ENCODE measurements around the gene ABHD17C. TPM values are rescaled to one million over a fixed set of nuclear protein-coding genes. Genes with fewer than 3 reads are reported as not detected.

Gene ABHD17C
- total RNA-seq, 1 experiment from 2014 or later, result 10.3 TPM

- Histone ChIP-seq H3K27ac (ENCODE audit: low read length) (no peak overlapping the region), H3K9ac (ENCODE audit: low read length) (no peak overlapping the region), H4K20me1 (ENCODE audit: low read length) (no peaks in the 10 kb centered on the region), H3K79me2 (ENCODE audit: low read length) (no peaks in the 10 kb centered on the region), H3K9me3 (ENCODE audit: low read length) (no peaks in the 10 kb centered on the region), H3K27me3 (ENCODE audit: low read length) (no peaks in the 10 kb centered on the region), H3K36me3 (ENCODE audit: low read depth, low read length) (no peaks in the 10 kb centered on the region), H3K4me3 (ENCODE audit: low read length) (no peak overlapping the region), H2AFZ (ENCODE audit: low read length) (no peak overlapping the region), H3K9me2 (replicated peaks; ENCODE audit: low read length) (no peaks in the 10 kb centered on the region), H3K4me1 (ENCODE audit: insufficient read depth, low read length) (peaks cover 4% of the 10 kb centered on the region; the same call in 1 of the 2 replicates), H3K4me2 (ENCODE audit: low read length) (no peak overlapping the region), H3F3A (ENCODE audit: low read length, unreplicated experiment) (no peaks in the 10 kb centered on the region)
- DNase-seq (no peak), ATAC-seq (no peak)
- CTCF ChIA-PET, result no interaction called here
- intact Hi-C loops (cut with micrococcal nuclease), result no loop called here
- BruUV-seq (replicated peaks), result no TSS peak
- POLR2A ChIA-PET (ENCODE audit: unreplicated experiment), result no interaction called here
- TF ChIP-seq EZH2 (IDR thresholded peaks at IDR 0.05; ENCODE audit: low read length, unreplicated experiment) (no peak), EZH2phosphoT487 (IDR thresholded peaks at IDR 0.05; ENCODE audit: borderline replicate concordance, low read length) (no peak)
- TF ChIP-seq, protein P1, sequence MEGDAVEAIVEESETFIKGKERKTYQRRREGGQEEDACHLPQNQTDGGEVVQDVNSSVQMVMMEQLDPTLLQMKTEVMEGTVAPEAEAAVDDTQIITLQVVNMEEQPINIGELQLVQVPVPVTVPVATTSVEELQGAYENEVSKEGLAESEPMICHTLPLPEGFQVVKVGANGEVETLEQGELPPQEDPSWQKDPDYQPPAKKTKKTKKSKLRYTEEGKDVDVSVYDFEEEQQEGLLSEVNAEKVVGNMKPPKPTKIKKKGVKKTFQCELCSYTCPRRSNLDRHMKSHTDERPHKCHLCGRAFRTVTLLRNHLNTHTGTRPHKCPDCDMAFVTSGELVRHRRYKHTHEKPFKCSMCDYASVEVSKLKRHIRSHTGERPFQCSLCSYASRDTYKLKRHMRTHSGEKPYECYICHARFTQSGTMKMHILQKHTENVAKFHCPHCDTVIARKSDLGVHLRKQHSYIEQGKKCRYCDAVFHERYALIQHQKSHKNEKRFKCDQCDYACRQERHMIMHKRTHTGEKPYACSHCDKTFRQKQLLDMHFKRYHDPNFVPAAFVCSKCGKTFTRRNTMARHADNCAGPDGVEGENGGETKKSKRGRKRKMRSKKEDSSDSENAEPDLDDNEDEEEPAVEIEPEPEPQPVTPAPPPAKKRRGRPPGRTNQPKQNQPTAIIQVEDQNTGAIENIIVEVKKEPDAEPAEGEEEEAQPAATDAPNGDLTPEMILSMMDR (conservative IDR thresholded peaks at IDR 0.05; ENCODE audit: low read depth, low read length), result no peak
Measured at GRCh38 chr15:80769153-80769828, 74.2 kb downstream of the ABHD17C start.

DNA sequence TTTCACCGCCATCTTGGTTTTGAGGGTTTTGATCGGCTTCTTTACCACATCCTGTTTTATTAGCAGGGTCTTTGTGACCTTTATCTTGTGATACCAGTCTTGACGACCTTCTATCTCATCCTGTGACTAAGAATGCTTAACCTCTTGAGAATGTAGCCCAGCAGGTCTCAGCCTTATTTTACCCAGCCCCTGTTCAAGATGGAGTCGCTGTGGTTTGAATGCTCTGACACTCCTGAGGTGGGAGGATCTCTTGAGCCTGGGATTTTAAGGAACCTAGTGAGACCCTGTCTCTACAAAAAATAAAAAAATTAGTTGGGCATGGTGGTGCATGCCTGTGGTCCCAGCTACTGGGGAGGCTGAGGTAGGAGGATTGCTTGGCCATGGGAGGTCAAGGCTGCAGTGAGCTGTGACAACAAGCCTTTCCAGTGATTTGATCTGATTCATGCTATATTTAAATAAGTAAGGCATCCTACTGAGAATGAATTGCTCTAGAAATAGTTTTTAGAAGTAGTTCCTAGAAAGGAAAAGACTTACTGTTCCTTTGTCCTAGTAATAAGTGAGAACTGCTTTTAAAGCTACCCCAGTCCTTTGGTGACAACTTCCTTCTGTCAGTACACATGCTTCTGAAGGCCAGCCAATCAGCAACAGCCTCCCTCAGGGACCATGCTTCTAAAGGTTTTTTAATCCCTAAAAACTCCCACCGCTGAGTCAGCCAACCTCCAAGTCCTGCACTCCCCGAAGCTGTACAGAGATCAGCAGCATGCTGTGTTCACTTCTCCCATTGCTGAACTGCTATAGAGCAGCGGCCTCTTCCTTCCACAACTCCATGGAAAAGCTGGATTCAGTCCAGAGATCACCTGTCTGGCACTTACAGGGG, 75.0 kb downstream of the ABHD17C start:
- Histone ChIP-seq H3F3A (ENCODE audit: low read length, unreplicated experiment) (no peaks in the 10 kb centered on the region), H3K9ac (ENCODE audit: low read length) (no peak overlapping the region), H4K20me1 (ENCODE audit: low read length) (no peaks in the 10 kb centered on the region), H3K27ac (ENCODE audit: low read length) (no peak overlapping the region), H3K4me1 (ENCODE audit: insufficient read depth, low read length) (peaks cover 4% of the 10 kb centered on the region; the same call in 1 of the 2 replicates), H3K36me3 (ENCODE audit: low read depth, low read length) (no peaks in the 10 kb centered on the region), H3K9me3 (ENCODE audit: low read length) (no peaks in the 10 kb centered on the region), H2AFZ (ENCODE audit: low read length) (no peak overlapping the region), H3K4me3 (ENCODE audit: low read length) (no peak overlapping the region), H3K4me2 (ENCODE audit: low read length) (no peak overlapping the region), H3K27me3 (ENCODE audit: low read length) (no peaks in the 10 kb centered on the region), H3K9me2 (replicated peaks; ENCODE audit: low read length) (no peaks in the 10 kb centered on the region), H3K79me2 (ENCODE audit: low read length) (no peaks in the 10 kb centered on the region)
- ATAC-seq, result no peak
- no peak for DNase-seq
- BruUV-seq (replicated peaks), result no TSS peak
- CTCF ChIA-PET, result no interaction called here
- intact Hi-C loops (cut with micrococcal nuclease), result no loop called here
- TF ChIP-seq, protein P1 (conservative IDR thresholded peaks at IDR 0.05; ENCODE audit: low read depth, low read length), result no peak
- TF ChIP-seq EZH2phosphoT487 (IDR thresholded peaks at IDR 0.05; ENCODE audit: borderline replicate concordance, low read length) (no peak), EZH2 (IDR thresholded peaks at IDR 0.05; ENCODE audit: low read length, unreplicated experiment) (no peak)
- POLR2A ChIA-PET (ENCODE audit: unreplicated experiment), result no interaction called here

DNA sequence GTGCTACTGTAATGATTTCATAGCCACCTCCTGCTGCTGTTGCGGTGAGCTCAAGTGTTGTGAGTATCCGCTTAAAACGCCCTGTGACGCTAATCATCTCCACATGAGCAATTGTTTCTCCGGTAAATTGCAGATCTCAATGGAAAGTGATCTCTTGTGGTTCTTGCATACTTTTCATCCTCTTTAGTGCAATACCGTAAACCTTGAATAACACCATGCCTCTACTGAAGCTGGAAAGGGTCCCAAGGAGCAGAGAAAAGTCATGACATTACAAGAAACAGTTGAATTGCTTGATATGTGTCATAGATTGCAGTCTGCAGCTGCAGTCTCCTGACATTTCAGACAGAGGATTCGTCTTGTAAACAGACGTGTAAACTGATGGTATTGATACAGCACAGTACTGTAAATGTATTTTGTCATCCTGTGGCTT, 78.0 kb downstream of the ABHD17C start:
- no peaks in the 10 kb centered on the region for H3K36me3 ChIP-seq (ENCODE audit: low read depth, low read length)
- ChIA-PET CTCF (no interaction called here), POLR2A (ENCODE audit: unreplicated experiment) (no interaction called here)
- ATAC-seq (no peak), DNase-seq (no peak)
- no peak overlapping the region for H3K4me3 ChIP-seq (ENCODE audit: low read length)
- H2AFZ ChIP-seq (ENCODE audit: low read length), result no peak overlapping the region
- H3K27me3 ChIP-seq (ENCODE audit: low read length), result no peaks in the 10 kb centered on the region
- no peaks in the 10 kb centered on the region for H4K20me1 ChIP-seq (ENCODE audit: low read length)
- no peak overlapping the region for H3K4me2 ChIP-seq (ENCODE audit: low read length)
- H3K9me2 ChIP-seq (replicated peaks; ENCODE audit: low read length), result no peaks in the 10 kb centered on the region
- H3K27ac ChIP-seq (ENCODE audit: low read length), result no peak overlapping the region
- intact Hi-C loops (cut with micrococcal nuclease), result no loop called here
- no peaks in the 10 kb centered on the region for H3F3A ChIP-seq (ENCODE audit: low read length, unreplicated experiment)
- BruUV-seq (replicated peaks), result no TSS peak
- no peak overlapping the region for H3K9ac ChIP-seq (ENCODE audit: low read length)
- no peaks in the 10 kb centered on the region for H3K79me2 ChIP-seq (ENCODE audit: low read length)
- H3K4me1 ChIP-seq (ENCODE audit: insufficient read depth, low read length), result peaks cover 13% of the 10 kb centered on the region
- TF ChIP-seq, protein P1 (conservative IDR thresholded peaks at IDR 0.05; ENCODE audit: low read depth, low read length), result no peak
- TF ChIP-seq EZH2phosphoT487 (IDR thresholded peaks at IDR 0.05; ENCODE audit: borderline replicate concordance, low read length) (no peak), EZH2 (IDR thresholded peaks at IDR 0.05; ENCODE audit: low read length, unreplicated experiment) (no peak)
- H3K9me3 ChIP-seq (ENCODE audit: low read length), result no peaks in the 10 kb centered on the region

Data from PC-3 (cell line).